ENCODE results near the gene NIFK. TPM values are rescaled to one million over a fixed set of nuclear protein-coding genes. Genes with fewer than 3 reads are reported as not detected.
"Not testable (repeated sequence)": the region's sequence is repeated elsewhere in the genome, so short reads cannot be mapped to it uniquely, and the experiment has no call there.

Gene NIFK
- total RNA-seq, 3 donors from 2014 or later = 28.5 to 37.4 (median 31.2) TPM

- Histone ChIP-seq H3K36me3 (ENCODE audit: low read depth) (no peaks in the 10 kb centered on the region), H3K4me1 (ENCODE audit: low read depth) (no peaks in the 10 kb centered on the region), H3K9me3 (no peaks in the 10 kb centered on the region), H3K4me3 (no peak overlapping the region)
- DNase-seq (no peak), ATAC-seq (no peak)
- TF ChIP-seq, protein P1, sequence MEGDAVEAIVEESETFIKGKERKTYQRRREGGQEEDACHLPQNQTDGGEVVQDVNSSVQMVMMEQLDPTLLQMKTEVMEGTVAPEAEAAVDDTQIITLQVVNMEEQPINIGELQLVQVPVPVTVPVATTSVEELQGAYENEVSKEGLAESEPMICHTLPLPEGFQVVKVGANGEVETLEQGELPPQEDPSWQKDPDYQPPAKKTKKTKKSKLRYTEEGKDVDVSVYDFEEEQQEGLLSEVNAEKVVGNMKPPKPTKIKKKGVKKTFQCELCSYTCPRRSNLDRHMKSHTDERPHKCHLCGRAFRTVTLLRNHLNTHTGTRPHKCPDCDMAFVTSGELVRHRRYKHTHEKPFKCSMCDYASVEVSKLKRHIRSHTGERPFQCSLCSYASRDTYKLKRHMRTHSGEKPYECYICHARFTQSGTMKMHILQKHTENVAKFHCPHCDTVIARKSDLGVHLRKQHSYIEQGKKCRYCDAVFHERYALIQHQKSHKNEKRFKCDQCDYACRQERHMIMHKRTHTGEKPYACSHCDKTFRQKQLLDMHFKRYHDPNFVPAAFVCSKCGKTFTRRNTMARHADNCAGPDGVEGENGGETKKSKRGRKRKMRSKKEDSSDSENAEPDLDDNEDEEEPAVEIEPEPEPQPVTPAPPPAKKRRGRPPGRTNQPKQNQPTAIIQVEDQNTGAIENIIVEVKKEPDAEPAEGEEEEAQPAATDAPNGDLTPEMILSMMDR (IDR thresholded peaks at IDR 0.05) = no peak
- intact Hi-C loops (cut with DNase I, micrococcal nuclease) = loop anchor here in 1 of 2 donors (10.0 kb wide), 1 partner anchor 313 kb away; no protein-coding TSS in a partner anchor
These were observed 19.1 kb downstream of the NIFK start for GRCh38 chr2:121717529-121717928.

DNA sequence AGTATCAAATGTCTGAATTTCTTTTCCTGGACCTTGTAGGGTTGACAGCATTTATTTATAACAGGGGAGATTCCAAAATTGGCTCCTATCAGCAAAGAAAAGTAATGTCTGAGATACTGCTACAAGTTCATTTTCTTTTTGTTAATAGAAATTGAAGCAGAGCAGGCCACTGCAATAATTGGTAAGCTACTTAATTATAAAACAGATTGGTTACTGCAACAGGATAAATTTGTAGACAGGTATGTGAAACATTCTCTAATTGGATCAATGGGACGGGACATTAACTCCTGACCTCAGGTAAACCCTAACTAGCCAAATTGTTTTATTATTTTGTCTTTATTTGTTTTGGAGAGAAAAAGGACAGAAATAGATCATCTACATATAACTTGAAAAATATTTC is 20.5 kb downstream of the NIFK start:
- no peak for DNase-seq
- no peak for ATAC-seq
- H3K4me1 ChIP-seq (ENCODE audit: low read depth) = no peaks in the 10 kb centered on the region
- no peak overlapping the region for H3K4me3 ChIP-seq
- no peaks in the 10 kb centered on the region for H3K36me3 ChIP-seq (ENCODE audit: low read depth)
- TF ChIP-seq, protein P1 (IDR thresholded peaks at IDR 0.05) = no peak
- intact Hi-C loops (cut with DNase I, micrococcal nuclease) = loop anchor here in 1 of 2 donors (10.0 kb wide), 1 partner anchor 311 kb away; no protein-coding TSS in a partner anchor
- H3K9me3 ChIP-seq = no peaks in the 10 kb centered on the region

DNA sequence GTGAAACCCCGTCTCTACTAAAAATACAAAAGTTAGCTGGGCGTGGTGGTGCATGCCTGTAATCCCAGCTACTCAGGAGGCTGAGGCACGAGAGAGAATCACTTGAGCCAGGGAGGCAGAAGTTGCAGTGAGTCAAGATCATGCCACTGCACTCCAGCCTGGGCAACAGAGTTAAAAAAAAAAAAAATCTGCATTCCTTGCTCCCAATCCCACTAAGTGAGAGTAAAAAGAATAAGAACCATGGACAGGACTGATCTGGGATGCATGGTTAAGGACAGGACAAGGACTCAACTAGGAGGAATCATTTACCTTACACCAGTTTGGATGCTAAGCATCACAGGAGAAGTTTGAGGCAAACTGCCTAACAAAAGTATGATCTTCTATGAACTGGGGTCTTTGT is 25.2 kb downstream of the NIFK start:
- not testable (repeated sequence) for H3K4me3 ChIP-seq; DNase-seq; H3K36me3 ChIP-seq (ENCODE audit: low read depth); ATAC-seq; H3K9me3 ChIP-seq; H3K4me1 ChIP-seq (ENCODE audit: low read depth)
- intact Hi-C loops (cut with DNase I, micrococcal nuclease) = loop anchor here in 1 of 2 donors (10.0 kb wide), 1 partner anchor 307 kb away; no protein-coding TSS in a partner anchor

- intact Hi-C loops (cut with DNase I, micrococcal nuclease) = loop anchor here in 1 of 2 donors (10.0 kb wide), 1 partner anchor 306 kb away; no protein-coding TSS in a partner anchor
- Histone ChIP-seq H3K4me1 (ENCODE audit: low read depth) (peaks cover 8% of the 10 kb centered on the region), H3K36me3 (ENCODE audit: low read depth) (no peaks in the 10 kb centered on the region), H3K9me3 (no peaks in the 10 kb centered on the region), H3K4me3 (no peak overlapping the region)
- ATAC-seq = no peak
- TF ChIP-seq, protein P1 (IDR thresholded peaks at IDR 0.05) = no peak
- no peak for DNase-seq
These were observed 26.1 kb downstream of the NIFK start for GRCh38 chr2:121710470-121711170.

- intact Hi-C loops (cut with DNase I, micrococcal nuclease) = loop anchor here in 1 of 2 donors (10.0 kb wide), 1 partner anchor 305 kb away; no protein-coding TSS in a partner anchor
- DNase-seq (no peak), ATAC-seq (no peak)
- H3K4me1 ChIP-seq (ENCODE audit: low read depth) = peaks cover 8% of the 10 kb centered on the region
- H3K9me3 ChIP-seq = no peaks in the 10 kb centered on the region
- H3K4me3 ChIP-seq = no peak overlapping the region
- no peaks in the 10 kb centered on the region for H3K36me3 ChIP-seq (ENCODE audit: low read depth)
- TF ChIP-seq, protein P1 (IDR thresholded peaks at IDR 0.05) = no peak
These were observed 26.8 kb downstream of the NIFK start for GRCh38 chr2:121709776-121710469.

- Histone ChIP-seq H3K4me1 (ENCODE audit: low read depth) (peaks cover 8% of the 10 kb centered on the region), H3K4me3 (no peak overlapping the region), H3K9me3 (no peaks in the 10 kb centered on the region), H3K36me3 (ENCODE audit: low read depth) (no peaks in the 10 kb centered on the region)
- peak; percentile 61 to 74 (median 72) for DNase-seq
- TF ChIP-seq, protein P1 (IDR thresholded peaks at IDR 0.05) = no peak
- peak; percentile 96 for ATAC-seq
- intact Hi-C loops (cut with DNase I, micrococcal nuclease) = no loop called here
These were observed 28.7 kb downstream of the NIFK start for GRCh38 chr2:121707920-121708361.

Data from mucosa of descending colon (tissue), 3 donors.